Stimulated activated CD4-positive, alpha-beta T cell treated with anti-CD3 and anti-CD28 coated beads, Interleukin-1b, Interleukin-23, amount 100 ng/mL, for 48 hours (primary cell): ENCODE data around the gene CKLF.
"Not testable (repeated sequence)": the region's sequence is repeated elsewhere in the genome, so short reads cannot be mapped to it uniquely, and the experiment has no call there.

Source experiments
- DNase-seq: peaks from one replicate; pipeline ENCODE4 v3.0.0-alpha.2; 2020

CKLF gene

GRCh38 chr16:66544016-66544757, 8.2 kb upstream of the CKLF start:
- no peak for DNase-seq

- no peak for DNase-seq
These were observed 5.0 kb upstream of the CKLF start for GRCh38 chr16:66547101-66547989.

GRCh38 chr16:66548068-66548467, 4.3 kb upstream of the CKLF start:
- DNase-seq, result no peak

- DNase-seq, result no peak
These were observed 3.5 kb upstream of the CKLF start for GRCh38 chr16:66548868-66549267.

- peak; percentile 67 for DNase-seq
These were observed 2.9 kb upstream of the CKLF start, which contains the start of gene TK2 for GRCh38 chr16:66549284-66550131. TK2 (minus strand) TSS chr16:66550122; CDS start chr16:66550061, 61 bp downstream.

GRCh38 chr16:66551348-66551759, 1.0 kb upstream of the CKLF start:
- peak; percentile 63 for DNase-seq

GRCh38 chr16:66551788-66552285, 539 bp upstream of the CKLF start:
- DNase-seq, result no peak

- DNase-seq, result no peak
These were observed 847 bp downstream of the CKLF start for GRCh38 chr16:66553223-66553622.

- DNase-seq, result no peak
These were observed 1.6 kb downstream of the CKLF start for GRCh38 chr16:66554021-66554420.

GRCh38 chr16:66554495-66554894, 2.1 kb downstream of the CKLF start:
- no peak for DNase-seq

- no peak for DNase-seq
These were observed 7.7 kb downstream of the CKLF start for GRCh38 chr16:66560107-66560506.

GRCh38 chr16:66561381-66562080, 9.2 kb downstream of the CKLF start:
- DNase-seq, result no peak

- DNase-seq, result no peak
These were observed 10.0 kb downstream of the CKLF start for GRCh38 chr16:66562409-66562808.

- DNase-seq, result no peak
These were observed 10.6 kb downstream of the CKLF start for GRCh38 chr16:66562986-66563385.

- peak; percentile 31 for DNase-seq
These were observed 11.4 kb downstream of the CKLF start for GRCh38 chr16:66563574-66564334.

- no peak for DNase-seq
These were observed 13.9 kb downstream of the CKLF start, which contains the start of gene CMTM1 for GRCh38 chr16:66566051-66566901. CMTM1 (plus strand) TSS chr16:66566439; CDS start chr16:66566514, 75 bp downstream.

- DNase-seq, result not testable (repeated sequence)
These were observed 14.9 kb downstream of the CKLF start for GRCh38 chr16:66567270-66567669.

- DNase-seq, result no peak
These were observed 16.0 kb downstream of the CKLF start for GRCh38 chr16:66568355-66568754.

- no peak for DNase-seq
These were observed 16.8 kb downstream of the CKLF start for GRCh38 chr16:66569131-66569530.

- DNase-seq, result no peak
These were observed 17.5 kb downstream of the CKLF start for GRCh38 chr16:66569827-66570405.
